Stimulated activated memory B cell treated with anti-CD40 and anti-IgM and Interleukin-4, amounts not matched to agents 10 μg/mL and 1 μg/mL and 100 μg/mL, for 72 hours (primary cell): ENCODE results near the gene ACAD11.

Experiments used
- ATAC-seq: fragments of 150-1000 bp; cut with Tn5 transposase; 2 replicates; pipeline ENCODE4 v1.10.0; 2021
- H3K27ac Mint-ChIP-seq: one replicate; pipeline ENCODE4 v1.8.0; 2022; ENCODE audit warnings: mild to moderate bottlenecking, mixed read lengths
- H3K27me3 Mint-ChIP-seq: one replicate; pipeline ENCODE4 v1.8.0; 2022; ENCODE audit warnings: mixed read lengths
- H3K36me3 Mint-ChIP-seq: one replicate; pipeline ENCODE4 v1.8.0; 2022; ENCODE audit warnings: mixed read lengths
- H3K4me1 Mint-ChIP-seq: one replicate; pipeline ENCODE4 v1.8.0; 2022; ENCODE audit warnings: mixed read lengths
- H3K4me3 Mint-ChIP-seq: one replicate; pipeline ENCODE4 v1.8.0; 2022; ENCODE audit warnings: mild to moderate bottlenecking, moderate library complexity, mixed read lengths
- H3K9me3 Mint-ChIP-seq: one replicate; pipeline ENCODE4 v1.8.0; 2022; ENCODE audit warnings: mixed read lengths

The ACAD11 gene, protein sequence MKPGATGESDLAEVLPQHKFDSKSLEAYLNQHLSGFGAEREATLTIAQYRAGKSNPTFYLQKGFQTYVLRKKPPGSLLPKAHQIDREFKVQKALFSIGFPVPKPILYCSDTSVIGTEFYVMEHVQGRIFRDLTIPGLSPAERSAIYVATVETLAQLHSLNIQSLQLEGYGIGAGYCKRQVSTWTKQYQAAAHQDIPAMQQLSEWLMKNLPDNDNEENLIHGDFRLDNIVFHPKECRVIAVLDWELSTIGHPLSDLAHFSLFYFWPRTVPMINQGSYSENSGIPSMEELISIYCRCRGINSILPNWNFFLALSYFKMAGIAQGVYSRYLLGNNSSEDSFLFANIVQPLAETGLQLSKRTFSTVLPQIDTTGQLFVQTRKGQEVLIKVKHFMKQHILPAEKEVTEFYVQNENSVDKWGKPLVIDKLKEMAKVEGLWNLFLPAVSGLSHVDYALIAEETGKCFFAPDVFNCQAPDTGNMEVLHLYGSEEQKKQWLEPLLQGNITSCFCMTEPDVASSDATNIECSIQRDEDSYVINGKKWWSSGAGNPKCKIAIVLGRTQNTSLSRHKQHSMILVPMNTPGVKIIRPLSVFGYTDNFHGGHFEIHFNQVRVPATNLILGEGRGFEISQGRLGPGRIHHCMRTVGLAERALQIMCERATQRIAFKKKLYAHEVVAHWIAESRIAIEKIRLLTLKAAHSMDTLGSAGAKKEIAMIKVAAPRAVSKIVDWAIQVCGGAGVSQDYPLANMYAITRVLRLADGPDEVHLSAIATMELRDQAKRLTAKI

DNA sequence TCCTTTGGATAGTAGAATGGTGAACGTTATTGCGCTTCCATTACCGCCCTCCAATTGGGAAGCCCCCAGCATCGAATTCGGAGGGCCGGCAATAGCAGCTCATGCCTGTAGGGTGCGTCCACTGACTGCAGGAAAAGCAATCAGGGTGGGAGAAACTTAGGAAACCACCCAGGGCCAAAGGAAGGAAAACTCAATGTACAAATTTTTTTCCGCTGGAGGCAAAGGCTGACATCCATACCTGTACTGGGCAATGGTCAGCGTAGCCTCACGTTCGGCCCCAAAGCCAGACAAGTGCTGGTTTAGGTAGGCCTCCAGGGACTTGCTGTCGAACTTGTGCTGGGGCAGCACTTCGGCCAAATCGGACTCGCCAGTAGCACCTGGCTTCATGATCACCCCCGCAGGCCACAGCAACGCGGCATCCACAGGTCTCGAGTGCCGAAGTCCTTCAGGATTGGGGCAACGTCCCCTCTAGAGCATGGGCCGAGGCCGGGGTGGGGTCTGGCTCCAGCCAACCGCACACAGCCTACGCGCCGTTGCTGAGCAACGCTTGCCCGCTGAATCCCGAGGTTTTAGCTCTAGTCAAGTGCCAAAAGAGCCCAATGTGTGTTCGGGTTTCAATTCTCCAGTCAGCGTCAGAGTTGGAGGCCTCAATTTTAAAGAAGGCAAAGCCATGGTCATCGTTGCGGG lies at the start of gene ACAD11:
Gene ACAD11 (minus strand): TSS at position 445 of the 687 bp plus-strand sequence. CDS start 58 bp downstream, at position 387.
- no peaks in the 10 kb centered on the region for H3K9me3 Mint-ChIP-seq
- H3K27ac Mint-ChIP-seq = peak within 1 kb of the TSS; percentile 96
- peak within 1 kb of the TSS; percentile 95 for H3K4me3 Mint-ChIP-seq
- no peaks in the 10 kb centered on the region for H3K27me3 Mint-ChIP-seq
- peaks cover 11% of the 10 kb centered on the region for H3K36me3 Mint-ChIP-seq
- peaks cover 53% of the 10 kb centered on the region for H3K4me1 Mint-ChIP-seq
- peak; percentile 80 for ATAC-seq

DNA sequence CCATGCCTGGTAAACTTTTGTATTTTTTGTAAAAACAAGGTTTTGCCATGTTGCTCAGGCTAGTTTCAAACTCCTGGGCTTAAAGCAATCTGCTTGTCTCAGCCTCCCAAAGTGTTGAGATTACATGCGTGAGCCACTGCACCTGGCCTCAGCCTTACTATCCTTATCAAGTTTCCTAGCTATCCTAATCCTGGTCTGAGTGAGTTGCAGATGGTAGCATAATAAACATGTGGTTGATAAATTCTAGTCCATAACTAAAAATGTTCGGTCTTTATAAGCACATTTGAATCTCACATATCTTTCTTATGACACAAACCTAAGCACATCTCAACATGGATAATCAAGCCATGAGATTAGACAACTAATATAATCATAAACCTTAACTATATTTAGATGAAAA lies 44.1 kb upstream of the ACAD11 start:
- Mint-ChIP-seq H3K27me3 (no peaks in the 10 kb centered on the region), H3K36me3 (peaks cover 46% of the 10 kb centered on the region), H3K9me3 (no peaks in the 10 kb centered on the region), H3K4me1 (no peaks in the 10 kb centered on the region), H3K4me3 (no peak overlapping the region), H3K27ac (no peak overlapping the region)
- ATAC-seq = no peak

DNA sequence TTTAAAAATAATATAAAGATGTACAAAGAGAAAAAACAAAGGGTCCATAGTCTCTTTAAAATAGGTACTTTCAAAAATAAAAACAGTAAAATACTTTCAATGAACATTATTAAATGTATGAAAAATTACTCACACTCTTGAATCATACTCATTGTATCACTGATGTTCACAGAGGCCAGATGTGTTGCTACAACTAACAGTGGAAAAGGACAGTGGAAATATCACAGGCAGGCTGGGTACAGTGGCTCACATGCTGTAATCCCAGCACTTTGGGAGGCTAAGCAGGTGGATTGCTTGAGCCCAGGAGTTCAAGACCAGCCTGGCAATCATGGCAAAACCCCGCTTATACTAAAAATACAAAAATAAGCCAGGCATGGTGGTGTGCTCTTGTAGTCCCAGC lies 35.8 kb upstream of the ACAD11 start:
- Mint-ChIP-seq H3K9me3 (no peaks in the 10 kb centered on the region), H3K36me3 (peaks cover 34% of the 10 kb centered on the region), H3K4me3 (no peak overlapping the region), H3K4me1 (no peaks in the 10 kb centered on the region), H3K27me3 (no peaks in the 10 kb centered on the region), H3K27ac (no peak overlapping the region)
- ATAC-seq = no peak

DNA sequence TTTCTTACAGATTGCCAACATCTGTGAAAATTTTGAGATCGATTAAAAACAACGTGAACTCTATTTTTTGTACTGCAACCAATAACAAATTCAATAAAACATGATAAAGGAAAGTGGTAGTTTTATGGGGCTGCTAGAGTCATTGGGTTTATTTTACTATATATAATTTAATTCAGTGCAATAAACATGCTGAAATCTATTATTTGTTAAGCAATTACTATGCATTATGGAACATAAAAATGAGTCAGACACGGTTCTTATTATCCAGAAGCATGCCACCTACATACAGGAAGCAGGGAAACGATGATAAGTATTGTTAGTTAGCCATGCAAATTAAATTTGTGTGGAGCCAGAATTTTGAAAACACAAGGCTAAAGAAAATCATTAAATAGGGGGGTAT lies 35.4 kb upstream of the ACAD11 start:
- no peak for ATAC-seq
- Mint-ChIP-seq H3K27me3 (no peaks in the 10 kb centered on the region), H3K27ac (no peak overlapping the region), H3K36me3 (peaks cover 33% of the 10 kb centered on the region), H3K9me3 (no peaks in the 10 kb centered on the region), H3K4me3 (no peak overlapping the region), H3K4me1 (no peaks in the 10 kb centered on the region)

DNA sequence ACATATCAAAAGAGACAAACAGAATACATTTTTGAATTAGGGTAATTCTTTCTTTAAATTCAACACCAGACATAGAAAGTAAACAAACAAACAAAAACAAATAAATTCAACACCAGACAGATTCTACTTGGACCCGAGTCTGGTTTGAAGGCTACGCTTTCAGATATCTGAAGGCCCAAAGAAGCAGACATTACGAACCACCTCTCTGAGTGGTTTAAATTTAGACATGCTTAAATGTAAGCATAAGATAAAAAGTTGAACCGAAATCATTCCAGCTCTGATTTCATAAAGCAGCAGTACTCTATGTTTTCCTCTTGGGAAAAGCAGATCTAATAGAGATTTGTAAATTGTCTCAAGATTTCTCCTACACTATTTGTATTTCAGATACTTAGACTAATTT lies 30.4 kb upstream of the ACAD11 start:
- no peaks in the 10 kb centered on the region for H3K9me3 Mint-ChIP-seq
- H3K27ac Mint-ChIP-seq = no peak overlapping the region
- no peak for ATAC-seq
- no peaks in the 10 kb centered on the region for H3K27me3 Mint-ChIP-seq
- H3K4me3 Mint-ChIP-seq = no peak overlapping the region
- peaks cover 33% of the 10 kb centered on the region for H3K36me3 Mint-ChIP-seq
- no peaks in the 10 kb centered on the region for H3K4me1 Mint-ChIP-seq

DNA sequence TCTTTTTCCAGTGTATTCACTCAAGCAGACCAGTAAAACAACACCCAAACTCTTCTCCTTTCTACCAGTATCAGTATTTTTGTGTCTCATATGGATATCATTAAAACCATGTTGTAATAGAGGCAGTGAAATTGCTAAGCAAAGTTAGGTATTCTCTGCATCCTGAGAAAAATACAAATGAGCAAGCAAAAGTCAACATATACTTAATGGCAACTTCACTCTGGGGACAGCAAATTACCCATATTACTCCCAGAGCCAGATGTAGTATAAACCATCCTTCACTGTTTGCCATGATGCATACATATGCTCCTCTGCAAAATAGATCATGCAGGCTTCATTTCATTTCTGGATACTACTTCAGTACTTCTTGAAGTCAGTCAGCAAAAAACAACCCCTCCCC lies 22.6 kb upstream of the ACAD11 start:
- no peaks in the 10 kb centered on the region for H3K4me1 Mint-ChIP-seq

DNA sequence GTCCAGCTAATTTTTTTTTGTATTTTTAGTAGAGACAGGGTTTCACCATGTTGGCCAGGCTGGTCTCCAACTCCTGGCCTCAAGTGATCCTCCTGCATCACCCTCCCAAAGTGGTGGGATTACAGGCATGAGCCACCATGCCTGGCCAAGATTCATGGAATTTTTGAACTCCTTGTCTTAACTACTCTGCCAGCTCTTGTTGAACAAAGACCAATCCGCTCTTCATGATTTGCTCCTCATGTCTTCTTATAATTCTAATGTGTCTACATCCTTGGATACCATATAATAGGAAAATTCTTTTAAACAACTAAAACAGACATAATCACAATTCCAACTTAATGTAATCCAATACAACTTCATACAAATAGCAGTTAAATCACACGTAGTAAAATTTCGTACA lies 21.8 kb upstream of the ACAD11 start:
- no peak for ATAC-seq
- peaks cover 21% of the 10 kb centered on the region for H3K36me3 Mint-ChIP-seq
- no peaks in the 10 kb centered on the region for H3K4me1 Mint-ChIP-seq
- no peak overlapping the region for H3K27ac Mint-ChIP-seq
- H3K4me3 Mint-ChIP-seq = no peak overlapping the region
- H3K27me3 Mint-ChIP-seq = no peaks in the 10 kb centered on the region
- H3K9me3 Mint-ChIP-seq = no peaks in the 10 kb centered on the region

More for the DNA sequence above, 22.6 kb upstream of the ACAD11 start:
- no peak for ATAC-seq
- Mint-ChIP-seq H3K27me3 (no peaks in the 10 kb centered on the region), H3K4me3 (no peak overlapping the region), H3K27ac (no peak overlapping the region), H3K9me3 (no peaks in the 10 kb centered on the region), H3K36me3 (peaks cover 14% of the 10 kb centered on the region)

DNA sequence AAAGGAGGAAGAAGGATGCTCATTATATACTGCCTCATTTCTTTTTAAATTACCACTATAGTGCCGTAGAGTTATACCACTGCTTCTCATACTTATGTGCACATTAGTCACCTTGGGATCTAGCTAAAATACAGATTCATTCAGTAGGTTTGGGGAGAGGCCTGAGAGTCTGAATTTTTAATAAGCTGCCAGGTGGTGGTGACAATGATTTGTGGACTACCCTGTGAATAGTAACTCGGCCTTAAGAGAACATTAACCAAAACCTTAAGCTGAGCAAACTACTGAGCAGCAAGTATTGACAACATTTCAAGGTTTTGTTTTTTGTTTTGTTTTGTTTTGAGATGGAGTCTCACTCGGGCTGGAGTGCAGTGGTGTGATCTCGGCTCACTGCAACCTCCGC lies 20.3 kb upstream of the ACAD11 start:
- Mint-ChIP-seq H3K9me3 (no peaks in the 10 kb centered on the region), H3K4me1 (peaks cover 5% of the 10 kb centered on the region), H3K36me3 (peaks cover 28% of the 10 kb centered on the region), H3K4me3 (no peak overlapping the region), H3K27ac (no peak overlapping the region), H3K27me3 (no peaks in the 10 kb centered on the region)
- no peak for ATAC-seq

DNA sequence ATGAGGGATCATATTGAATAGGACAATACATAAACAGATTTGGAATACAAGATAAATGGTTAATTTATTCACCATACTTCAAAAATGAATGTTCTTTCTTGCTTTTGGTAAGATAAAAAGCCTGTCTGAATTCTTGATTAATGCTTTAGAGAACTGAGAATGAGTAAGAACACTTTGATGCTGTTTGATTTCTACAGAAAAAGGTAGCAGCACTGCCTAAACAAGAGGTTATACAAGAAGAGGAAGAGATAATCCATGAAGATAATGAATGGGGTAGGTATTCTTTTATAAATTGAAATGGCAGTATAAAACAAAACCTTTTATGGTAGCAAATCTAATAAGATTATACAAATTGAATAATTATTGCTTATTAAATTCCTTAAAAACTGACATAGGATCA lies 15.8 kb upstream of the ACAD11 start:
- Mint-ChIP-seq H3K9me3 (no peaks in the 10 kb centered on the region), H3K4me1 (peaks cover 5% of the 10 kb centered on the region), H3K4me3 (no peak overlapping the region), H3K27ac (peak overlapping the region; percentile 35), H3K36me3 (peaks cover 13% of the 10 kb centered on the region), H3K27me3 (no peaks in the 10 kb centered on the region)
- ATAC-seq = no peak

DNA sequence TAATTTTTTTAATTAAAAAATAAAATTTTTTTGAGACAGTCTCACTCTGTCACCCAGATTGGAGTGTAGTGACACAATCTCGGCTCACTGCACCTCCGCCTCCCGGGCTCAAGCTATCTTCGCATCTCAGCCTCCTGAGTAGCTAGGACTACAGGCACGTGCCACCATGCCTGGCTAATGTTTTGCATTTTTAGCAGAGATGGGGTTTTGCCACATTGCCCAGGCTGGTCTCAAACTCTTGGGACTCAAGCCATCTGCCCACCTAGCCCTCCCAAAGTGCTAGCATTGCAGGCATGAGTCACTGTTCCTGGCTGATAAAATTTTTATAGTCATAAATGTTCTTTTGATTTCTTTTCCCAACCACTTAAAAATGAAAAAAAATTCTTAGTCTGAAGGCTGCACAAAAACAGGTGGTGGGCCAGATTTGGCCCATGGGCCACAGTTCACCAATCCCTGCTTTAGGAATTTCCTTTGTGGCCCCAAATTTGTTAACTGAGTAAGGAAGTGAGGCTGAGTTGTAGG lies 9.7 kb upstream of the ACAD11 start:
- Mint-ChIP-seq H3K27me3 (no peaks in the 10 kb centered on the region), H3K4me1 (peaks cover 9% of the 10 kb centered on the region), H3K27ac (no peak overlapping the region), H3K36me3 (peaks cover 7% of the 10 kb centered on the region), H3K9me3 (no peaks in the 10 kb centered on the region), H3K4me3 (no peak overlapping the region)
- no peak for ATAC-seq

DNA sequence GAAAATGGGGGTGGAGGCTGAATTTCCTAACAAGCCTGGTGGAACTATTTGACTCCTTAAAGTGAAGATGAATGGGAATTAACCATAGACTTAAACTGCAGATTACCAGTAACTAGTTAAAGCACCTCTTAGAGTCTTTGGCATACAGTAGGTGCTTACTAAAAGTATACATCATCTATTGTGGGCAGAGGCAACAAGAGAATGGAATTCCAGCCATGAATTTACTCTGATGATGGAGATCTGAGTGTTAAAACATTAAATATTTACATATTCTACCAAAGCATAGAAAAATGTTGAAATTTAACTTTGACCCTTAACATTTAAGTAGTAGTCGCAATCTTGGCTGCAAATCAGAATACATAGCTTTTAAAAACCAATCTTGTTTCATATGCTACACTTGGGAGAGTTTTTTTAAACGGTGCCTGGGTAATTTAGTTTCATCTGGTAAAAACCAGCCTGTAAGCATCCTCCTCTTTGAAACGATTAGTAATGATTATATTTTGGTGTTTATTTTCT lies 5.7 kb upstream of the ACAD11 start:
- Mint-ChIP-seq H3K4me1 (peaks cover 40% of the 10 kb centered on the region), H3K9me3 (no peaks in the 10 kb centered on the region), H3K4me3 (no peak overlapping the region), H3K27ac (no peak overlapping the region), H3K36me3 (peaks cover 12% of the 10 kb centered on the region), H3K27me3 (no peaks in the 10 kb centered on the region)
- no peak for ATAC-seq

DNA sequence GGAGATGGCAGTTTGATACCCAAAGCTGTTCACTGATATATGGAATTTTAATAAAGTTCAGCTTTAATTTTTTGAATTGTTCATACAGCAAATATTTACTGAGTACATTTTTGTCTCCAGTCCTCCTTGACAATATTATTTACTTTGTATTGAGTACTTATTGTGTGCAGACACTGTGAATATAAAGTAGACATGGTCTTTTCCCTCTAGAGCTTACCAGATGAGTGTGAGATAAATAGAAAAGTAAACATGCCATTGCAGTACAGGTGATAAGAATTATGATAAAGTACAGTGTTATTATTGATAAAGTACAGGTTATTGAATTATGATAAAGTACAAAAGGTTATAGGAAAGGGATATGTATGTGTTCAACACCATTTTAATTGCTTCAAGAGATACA lies 2.6 kb upstream of the ACAD11 start:
- H3K36me3 Mint-ChIP-seq = peaks cover 12% of the 10 kb centered on the region
- no peak overlapping the region for H3K4me3 Mint-ChIP-seq
- no peaks in the 10 kb centered on the region for H3K27me3 Mint-ChIP-seq
- H3K27ac Mint-ChIP-seq = no peak overlapping the region
- ATAC-seq = no peak
- no peaks in the 10 kb centered on the region for H3K9me3 Mint-ChIP-seq
- H3K4me1 Mint-ChIP-seq = peaks cover 51% of the 10 kb centered on the region

DNA sequence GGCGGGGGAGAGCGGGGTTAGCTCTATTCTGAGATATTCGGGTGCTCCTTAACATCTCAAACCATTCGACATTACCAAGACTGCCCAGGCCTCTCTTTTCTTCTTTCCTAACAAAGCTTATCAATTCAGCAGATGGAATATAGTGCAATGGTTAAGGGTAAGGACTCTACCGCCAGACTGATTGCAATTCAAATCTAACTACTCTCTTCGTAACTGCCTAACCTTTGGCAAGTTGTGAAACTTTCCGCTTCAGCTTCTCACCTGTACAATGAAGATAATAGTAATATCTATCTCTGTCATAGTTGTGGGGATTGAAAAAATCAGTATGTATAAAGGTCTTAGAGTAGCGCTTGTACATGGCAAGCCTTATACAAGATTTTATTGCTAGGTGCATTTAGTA lies 1.5 kb upstream of the ACAD11 start:
- Mint-ChIP-seq H3K36me3 (peaks cover 12% of the 10 kb centered on the region), H3K4me1 (peaks cover 51% of the 10 kb centered on the region), H3K27me3 (no peaks in the 10 kb centered on the region), H3K9me3 (no peaks in the 10 kb centered on the region), H3K4me3 (peak overlapping the region; percentile 95), H3K27ac (peak overlapping the region; percentile 96)
- no peak for ATAC-seq

DNA sequence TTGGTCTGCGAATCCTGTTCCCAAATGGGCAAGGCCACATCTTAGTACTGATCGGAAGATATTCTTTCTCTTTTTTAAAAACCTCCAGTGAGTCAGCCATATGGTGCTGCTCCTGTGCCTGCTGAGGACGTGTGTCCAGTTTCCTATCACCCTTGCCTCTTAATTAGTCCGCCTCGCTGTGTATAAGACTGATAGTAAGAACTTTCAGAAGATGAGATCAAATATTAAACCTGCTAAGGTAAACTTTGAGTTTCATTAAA lies 1.1 kb upstream of the ACAD11 start:
- ATAC-seq = no peak
- H3K36me3 Mint-ChIP-seq = peaks cover 12% of the 10 kb centered on the region
- H3K9me3 Mint-ChIP-seq = no peaks in the 10 kb centered on the region
- no peaks in the 10 kb centered on the region for H3K27me3 Mint-ChIP-seq
- H3K4me1 Mint-ChIP-seq = peaks cover 51% of the 10 kb centered on the region
- peak overlapping the region; percentile 95 for H3K4me3 Mint-ChIP-seq
- peak overlapping the region; percentile 96 for H3K27ac Mint-ChIP-seq

DNA sequence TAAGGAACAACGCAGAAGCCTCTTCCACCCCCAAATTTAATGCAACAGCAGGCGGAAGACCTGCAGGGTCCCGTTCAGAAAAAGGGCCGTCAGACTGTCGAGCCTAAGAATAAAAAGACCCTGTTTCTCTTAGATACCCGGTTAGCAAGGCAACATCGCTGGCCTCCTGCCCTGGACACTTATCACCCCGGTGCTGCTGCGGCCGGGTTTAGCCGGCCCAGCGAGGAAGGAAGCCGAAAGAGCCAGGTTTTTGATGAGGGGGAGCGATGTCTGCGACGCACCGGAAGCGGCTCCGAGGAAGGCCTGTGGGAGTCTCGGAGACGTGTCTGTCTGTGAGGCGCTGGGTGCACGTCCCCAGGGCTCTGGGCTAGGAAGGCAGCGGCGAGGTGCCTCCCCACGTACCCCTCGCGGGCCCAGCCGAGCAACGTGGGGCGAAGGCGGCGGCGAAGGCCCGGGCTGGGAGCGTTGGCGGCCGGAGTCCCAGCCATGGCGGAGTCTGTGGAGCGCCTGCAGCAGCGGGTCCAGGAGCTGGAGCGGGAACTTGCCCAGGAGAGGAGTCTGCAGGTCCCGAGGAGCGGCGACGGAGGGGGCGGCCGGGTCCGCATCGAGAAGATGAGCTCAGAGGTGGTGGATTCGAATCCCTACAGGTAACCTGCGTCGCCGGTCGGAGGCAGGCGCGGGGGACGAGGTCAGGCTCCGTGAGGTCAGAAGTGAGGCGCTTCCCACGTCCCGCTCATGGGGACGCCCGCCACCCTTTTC lies 622 bp upstream of the ACAD11 start, which contains the start of gene UBA5:
Gene UBA5 (plus strand): TSS at position 278 of the 759 bp plus-strand sequence. CDS start 209 bp downstream, at position 487.
- H3K9me3 Mint-ChIP-seq = no peaks in the 10 kb centered on the region
- peak within 1 kb of the TSS; percentile 95 for H3K4me3 Mint-ChIP-seq
- ATAC-seq = peak; percentile 88
- peaks cover 15% of the 10 kb centered on the region for H3K36me3 Mint-ChIP-seq
- H3K4me1 Mint-ChIP-seq = peaks cover 56% of the 10 kb centered on the region
- no peaks in the 10 kb centered on the region for H3K27me3 Mint-ChIP-seq
- H3K27ac Mint-ChIP-seq = peak within 1 kb of the TSS; percentile 96
